Measurements from ENCODE around the gene ATP2C2. TPM values are rescaled to one million over a fixed set of nuclear protein-coding genes. Genes with fewer than 3 reads are reported as not detected.

ATP2C2 gene
- total RNA-seq, 1 donor from 2014 or later: 32.1 TPM

DNA sequence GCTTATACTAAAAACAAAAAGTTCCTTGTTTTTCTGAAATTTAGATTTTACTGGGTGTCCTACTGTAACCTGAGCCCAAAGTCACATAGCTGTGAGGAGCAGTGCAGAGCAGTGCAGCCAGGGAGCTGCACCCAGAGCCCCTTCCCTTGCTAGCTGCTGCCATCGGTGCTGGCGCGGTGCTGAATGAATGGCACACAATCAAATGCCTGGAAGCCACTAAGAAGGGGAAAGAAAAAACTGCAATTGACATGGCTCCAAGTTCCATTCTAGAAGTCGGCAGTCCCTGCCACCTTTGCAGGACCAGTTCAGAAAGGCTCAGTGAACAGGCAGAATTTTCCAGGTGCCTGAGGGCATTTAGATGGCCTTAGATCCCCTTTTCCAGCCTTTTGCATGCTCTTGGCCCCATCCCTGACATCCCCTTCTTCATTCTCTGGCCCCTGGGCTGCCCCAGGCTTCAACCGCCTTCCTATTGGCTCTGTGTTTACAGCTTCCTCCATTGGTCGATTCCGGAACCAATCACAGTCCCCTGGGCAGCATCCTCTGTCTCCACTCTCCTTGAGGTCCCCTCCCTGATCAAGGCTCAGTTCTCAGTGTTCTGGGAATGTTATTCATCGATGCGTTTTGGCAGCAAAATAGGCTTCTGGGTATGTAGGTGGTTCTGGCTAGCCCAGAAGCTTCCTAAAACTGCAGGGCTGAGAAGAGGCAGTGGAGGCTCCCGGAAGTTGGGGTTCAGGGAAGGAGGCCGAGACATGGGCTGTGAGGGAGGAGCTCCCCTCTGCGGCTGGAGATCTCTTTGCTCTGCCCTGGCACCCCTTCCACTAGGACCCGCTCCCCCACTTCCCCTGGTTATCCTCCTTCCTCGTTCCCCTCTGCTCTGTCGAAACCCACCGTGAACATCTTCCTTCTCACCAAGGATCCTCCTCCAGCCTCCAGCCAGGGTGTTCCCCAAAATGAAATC lies 37.9 kb downstream of the ATP2C2 start:
- Histone ChIP-seq H3K36me3 (ENCODE audit: control insufficient read depth, insufficient read depth, low read length) (peaks cover 16% of the 10 kb centered on the region), H3K4me3 (ENCODE audit: low read depth, low read length) (no peak overlapping the region), H3K27me3 (ENCODE audit: control insufficient read depth, insufficient read depth, low read length) (no peaks in the 10 kb centered on the region)
- no peak for TF ChIP-seq CTCF (IDR thresholded peaks at IDR 0.05; ENCODE audit: insufficient read depth, low read length, severe bottlenecking)
- DNase-seq (ENCODE audit: low read depth): no peak
- no peak for FAIRE-seq

DNA sequence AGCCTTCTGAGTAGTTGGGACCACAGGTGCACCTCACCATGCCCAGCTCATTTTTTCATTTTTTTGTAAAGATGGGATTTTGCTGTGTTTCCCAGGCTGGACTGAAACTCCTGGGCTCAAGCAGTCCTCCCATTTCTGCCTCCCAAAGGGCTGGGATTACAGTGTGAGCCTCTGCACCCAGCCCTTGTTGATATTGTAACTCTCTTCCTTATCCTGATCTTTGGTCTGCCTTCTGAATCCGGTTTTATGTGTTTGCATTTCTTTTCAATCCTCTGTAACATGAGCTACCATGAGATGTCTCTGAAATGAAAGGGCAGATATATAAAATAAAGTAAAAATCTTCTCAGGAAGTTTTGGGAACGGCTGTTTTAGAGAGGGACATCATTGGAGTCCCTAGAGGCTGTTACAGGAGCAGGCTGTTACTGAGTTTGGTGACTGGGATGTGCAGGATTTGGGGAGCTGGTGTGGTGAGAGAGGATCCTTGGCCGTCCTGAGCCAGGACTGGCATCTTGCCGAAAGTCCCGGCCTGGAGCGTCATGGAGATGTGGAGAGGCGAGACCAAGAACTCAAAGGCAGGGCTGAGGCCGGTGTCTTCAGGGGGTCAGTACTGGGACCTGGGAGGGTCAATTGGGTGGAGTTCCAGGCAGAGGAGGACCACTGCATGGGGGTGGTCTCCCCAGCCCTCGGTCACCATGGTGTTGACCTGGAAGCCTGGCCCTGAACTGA lies 39.4 kb downstream of the ATP2C2 start:
- H3K27me3 ChIP-seq (ENCODE audit: control insufficient read depth, insufficient read depth, low read length): no peaks in the 10 kb centered on the region
- no peak for TF ChIP-seq CTCF (IDR thresholded peaks at IDR 0.05; ENCODE audit: insufficient read depth, low read length, severe bottlenecking)
- peaks cover 16% of the 10 kb centered on the region for H3K36me3 ChIP-seq (ENCODE audit: control insufficient read depth, insufficient read depth, low read length)
- DNase-seq (ENCODE audit: low read depth) (no peak), FAIRE-seq (no peak)
- H3K4me3 ChIP-seq (ENCODE audit: low read depth, low read length): no peak overlapping the region

DNA sequence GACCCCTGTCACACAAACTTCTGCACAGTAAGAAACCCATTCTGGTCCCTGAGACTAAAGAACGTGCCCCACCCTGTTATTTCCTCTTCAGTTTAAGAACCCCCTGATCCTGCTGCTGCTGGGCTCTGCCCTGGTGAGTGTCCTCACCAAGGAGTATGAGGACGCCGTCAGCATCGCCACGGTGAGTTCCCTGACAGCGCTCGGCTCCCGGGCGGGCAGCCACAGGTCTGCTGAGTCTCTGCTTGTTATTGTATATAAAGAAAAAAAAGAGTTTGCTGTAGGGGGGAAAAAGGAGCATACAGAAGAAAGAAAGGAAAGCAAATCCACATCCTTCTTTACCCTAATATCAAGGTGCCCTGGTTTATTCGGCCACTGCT lies 40.0 kb downstream of the ATP2C2 start:
- no peaks in the 10 kb centered on the region for H3K27me3 ChIP-seq (ENCODE audit: control insufficient read depth, insufficient read depth, low read length)

DNA sequence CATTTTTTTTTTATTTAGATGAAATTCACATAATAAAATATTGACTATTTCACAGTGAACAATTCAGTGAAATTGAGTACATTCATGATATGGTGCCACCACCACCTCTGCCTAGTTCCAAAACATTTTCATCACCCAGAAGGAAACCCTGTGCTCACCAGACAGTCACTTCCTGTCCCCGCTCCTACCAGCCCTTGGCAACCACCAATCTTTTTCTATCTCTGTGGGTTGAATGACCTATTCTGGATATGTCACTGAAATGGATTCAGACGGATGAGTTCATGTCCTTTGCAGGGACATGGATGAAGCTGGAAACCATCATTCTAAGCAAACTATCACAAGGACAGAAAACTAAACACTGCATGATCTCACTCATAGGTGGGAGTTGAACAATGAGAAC lies 40.5 kb downstream of the ATP2C2 start:
- FAIRE-seq (no peak), DNase-seq (ENCODE audit: low read depth) (no peak)
- no peak for TF ChIP-seq CTCF (IDR thresholded peaks at IDR 0.05; ENCODE audit: insufficient read depth, low read length, severe bottlenecking)
- Histone ChIP-seq H3K36me3 (ENCODE audit: control insufficient read depth, insufficient read depth, low read length) (peaks cover 15% of the 10 kb centered on the region), H3K27me3 (ENCODE audit: control insufficient read depth, insufficient read depth, low read length) (no peaks in the 10 kb centered on the region), H3K4me3 (ENCODE audit: low read depth, low read length) (no peak overlapping the region)

More for the DNA sequence above, 40.0 kb downstream of the ATP2C2 start:
- DNase-seq (ENCODE audit: low read depth) (no peak), FAIRE-seq (no peak)
- TF ChIP-seq CTCF (IDR thresholded peaks at IDR 0.05; ENCODE audit: insufficient read depth, low read length, severe bottlenecking): no peak
- no peak overlapping the region for H3K4me3 ChIP-seq (ENCODE audit: low read depth, low read length)
- H3K36me3 ChIP-seq (ENCODE audit: control insufficient read depth, insufficient read depth, low read length): peaks cover 16% of the 10 kb centered on the region

DNA sequence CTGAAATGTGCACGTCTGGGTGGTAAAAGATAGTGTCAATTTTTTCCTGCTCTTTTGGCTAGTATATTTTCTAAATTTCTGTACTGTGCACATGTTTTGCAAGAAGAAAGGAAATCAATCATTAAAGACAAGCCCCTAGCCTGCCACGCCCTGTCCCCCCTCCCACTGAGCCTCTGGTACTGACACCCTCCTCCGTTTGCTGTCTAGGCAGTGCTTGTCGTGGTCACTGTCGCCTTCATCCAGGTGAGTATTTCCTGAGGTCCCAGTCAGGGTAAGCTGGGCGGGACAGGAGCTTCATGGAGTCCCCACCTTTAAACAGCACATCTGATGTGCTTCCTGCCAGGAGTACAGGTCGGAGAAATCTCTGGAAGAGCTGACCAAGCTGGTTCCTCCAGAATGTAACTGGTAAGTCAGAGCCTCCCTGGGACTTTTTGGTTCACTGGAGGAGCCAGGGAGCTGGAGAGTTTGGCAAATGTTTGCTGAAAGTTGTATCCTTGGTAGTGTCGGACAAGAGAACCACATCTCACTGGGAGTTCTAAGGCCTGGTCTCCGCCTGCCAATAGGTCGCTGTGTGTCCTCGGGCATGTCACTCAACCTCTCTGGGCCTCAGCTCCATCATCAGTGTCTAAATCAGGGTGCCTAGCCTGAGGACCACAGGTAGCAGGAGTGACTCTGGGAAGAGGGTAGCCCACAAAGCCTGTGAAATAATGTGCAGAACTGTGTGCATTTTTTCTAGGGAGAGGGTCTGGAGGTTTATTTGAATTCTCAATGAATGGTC lies 42.2 kb downstream of the ATP2C2 start:
- DNase-seq (ENCODE audit: low read depth): no peak

More for the DNA sequence above, 42.2 kb downstream of the ATP2C2 start:
- FAIRE-seq: no peak
- no peak for TF ChIP-seq CTCF (IDR thresholded peaks at IDR 0.05; ENCODE audit: insufficient read depth, low read length, severe bottlenecking)
- peaks cover 13% of the 10 kb centered on the region for H3K36me3 ChIP-seq (ENCODE audit: control insufficient read depth, insufficient read depth, low read length)
- no peaks in the 10 kb centered on the region for H3K27me3 ChIP-seq (ENCODE audit: control insufficient read depth, insufficient read depth, low read length)
- no peak overlapping the region for H3K4me3 ChIP-seq (ENCODE audit: low read depth, low read length)
